Tibial nerve (tissue), 3 donors: ENCODE measurements around the gene CA10.

ENCODE experiments used
- CTCF ChIP-seq, 5 experiments: fragments of 200-600 bp in 3 of 5; fragments of 450-650 bp in 2 of 5; sonication (generic) in 3 of 5; IDR thresholded peaks; one replicate each; pipeline ENCODE4 v1.5.1; 2016 to 2019; ENCODE audit warnings: antibody characterized with exemption in 5 of 5, mild to moderate bottlenecking in 3 of 5, moderate library complexity in 2 of 5
- POLR2A ChIP-seq, 2 donors: fragments of 450-650 bp; IDR thresholded peaks; one replicate each; pipeline ENCODE4 v1.6.1; 2017; ENCODE audit warnings: antibody characterized with exemption in 2 of 2, mild to moderate bottlenecking in 2 of 2, moderate library complexity in 2 of 2

GRCh38 chr17:51890710-51891109, 267.8 kb downstream of the CA10 start:
- TF ChIP-seq CTCF (IDR thresholded peaks at IDR 0.05) = no peak
- TF ChIP-seq POLR2A (IDR thresholded peaks at IDR 0.05) = no peak
